GM21367 (cell line): ENCODE measurements around the gene TIFAB.

ENCODE experiments used
- ATAC-seq: cut with Tn5 transposase; IDR thresholded peaks from one replicate; pipeline ENCODE4 v1.9.1; 2021; ENCODE audit not compliant: unreplicated experiment

The TIFAB gene

DNA sequence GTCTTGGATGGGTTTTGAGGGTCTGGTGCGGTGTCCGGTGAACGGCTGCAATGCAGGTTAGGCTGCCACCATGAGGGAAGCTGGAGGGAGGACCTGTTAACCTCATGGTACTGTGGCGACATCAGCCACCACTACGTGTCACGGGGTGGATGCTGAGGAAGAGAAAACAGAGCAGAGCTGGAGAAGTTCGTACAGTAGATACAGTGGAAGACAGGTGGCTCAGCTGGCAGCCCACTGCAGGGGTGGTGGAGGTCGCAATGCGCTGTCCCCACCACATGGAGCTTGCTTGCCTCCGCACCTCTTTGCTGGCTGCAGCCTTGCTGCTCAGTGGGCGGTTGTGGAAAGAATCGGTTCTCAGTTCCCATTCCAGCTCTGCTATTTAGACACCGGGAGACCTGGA, 7.8 kb downstream of the TIFAB start:
- no peak for ATAC-seq

- no peak for ATAC-seq
These were observed 8.8 kb downstream of the TIFAB start for GRCh38 chr5:135443161-135443960.

DNA sequence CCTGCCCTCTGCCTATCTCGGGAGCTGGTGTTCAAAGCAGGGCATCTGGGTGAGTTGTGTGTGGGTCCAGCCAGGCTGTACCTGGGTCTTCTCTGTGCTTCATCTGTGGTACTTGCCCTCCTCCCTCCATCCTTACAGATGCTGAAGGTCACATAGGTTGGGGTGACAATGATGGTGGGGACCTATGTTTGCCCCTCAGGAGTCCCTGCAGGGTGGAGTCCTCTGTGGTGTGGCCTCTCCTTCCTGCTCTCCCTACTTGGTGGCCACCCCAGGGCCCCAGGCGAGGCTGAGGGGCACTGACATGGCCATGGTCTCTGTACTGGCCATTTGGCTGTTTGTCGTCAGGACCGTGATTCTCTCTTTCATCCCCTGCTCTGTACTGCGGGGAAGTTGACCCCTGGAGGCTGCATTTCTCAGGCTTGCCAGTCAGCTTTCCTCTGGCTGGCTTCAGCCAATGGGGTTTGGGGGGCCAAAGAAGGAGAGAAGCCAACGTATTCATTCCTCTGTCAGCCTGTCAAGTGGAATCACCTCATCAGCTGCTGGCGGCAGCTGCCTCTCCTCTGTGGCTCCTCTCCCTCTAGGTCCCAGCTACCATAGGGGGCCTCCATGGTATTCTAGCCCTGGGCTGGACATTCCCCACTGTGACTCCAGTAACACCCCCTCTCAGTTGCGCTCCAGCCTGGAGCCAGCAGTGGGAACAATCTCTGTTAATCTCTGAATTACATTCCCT, 9.6 kb downstream of the TIFAB start:
- ATAC-seq = no peak

DNA sequence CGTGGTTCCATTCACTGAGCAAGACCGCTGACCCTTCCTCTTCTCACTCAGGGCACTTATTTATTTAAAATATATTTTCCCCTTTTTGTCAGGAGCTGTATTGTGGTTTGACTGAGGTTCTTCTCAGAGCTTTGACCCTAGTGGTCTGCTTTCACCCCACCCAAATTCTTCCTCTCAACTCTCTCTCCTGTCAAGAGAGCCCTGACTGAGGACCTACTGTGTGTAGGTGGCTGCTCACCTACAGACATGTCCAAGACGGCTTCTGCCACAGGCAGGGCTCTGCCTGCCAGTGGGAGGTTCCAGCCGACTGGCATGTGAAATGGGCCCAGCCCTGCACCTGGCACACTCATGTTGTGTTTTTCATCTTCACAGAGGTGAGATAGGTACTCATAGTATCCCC, 10.2 kb downstream of the TIFAB start:
- ATAC-seq = no peak

GRCh38 chr5:135441350-135441831, 10.8 kb downstream of the TIFAB start:
- no peak for ATAC-seq

GRCh38 chr5:135440916-135441315, 11.2 kb downstream of the TIFAB start:
- no peak for ATAC-seq

DNA sequence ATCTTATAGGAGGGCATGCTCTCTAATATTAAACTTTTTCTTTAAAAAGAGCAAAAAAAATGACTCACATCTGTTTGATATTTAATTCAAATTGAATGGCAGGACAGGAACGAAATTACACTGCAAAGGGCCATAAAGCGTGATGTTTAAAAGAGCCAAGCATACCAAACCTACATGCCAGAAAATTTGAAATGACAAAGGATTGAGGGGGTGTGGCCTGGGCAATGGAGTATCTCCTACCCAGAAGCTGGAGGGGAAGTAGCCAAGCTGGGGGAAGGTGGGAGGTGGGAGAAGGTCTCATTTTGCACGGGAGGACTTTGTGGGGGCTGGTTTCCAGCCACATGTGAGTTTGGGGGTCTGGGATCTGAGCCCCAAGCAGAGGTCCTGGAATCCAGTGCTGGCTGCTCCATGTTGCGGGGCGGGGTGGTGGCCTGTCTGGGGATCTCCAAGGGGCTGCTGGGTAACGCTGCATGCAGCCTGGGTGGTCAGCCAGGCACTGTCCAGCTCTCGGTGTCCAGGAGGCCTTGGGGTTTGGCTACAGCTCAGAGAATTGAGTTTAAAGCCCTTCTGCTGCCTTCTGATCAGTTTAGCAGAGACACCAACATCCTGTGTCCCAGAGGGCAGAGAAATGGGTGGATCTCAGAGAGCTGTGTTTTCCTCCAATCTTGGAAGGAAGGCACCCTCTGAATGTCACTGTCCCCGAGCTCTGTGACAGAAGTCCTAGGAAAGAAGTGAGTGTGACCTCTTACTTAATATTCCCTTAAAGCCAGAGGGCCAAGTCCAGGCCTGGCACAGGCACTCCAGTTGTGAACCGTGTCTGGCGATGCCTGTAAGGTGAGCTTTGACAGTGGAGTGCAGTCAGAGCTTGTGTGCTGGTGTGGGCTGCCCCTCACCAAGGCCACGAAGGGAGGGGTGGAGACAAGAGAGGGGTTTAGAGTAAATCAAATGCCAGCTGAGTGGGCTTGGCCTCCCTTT, 12.6 kb downstream of the TIFAB start:
- ATAC-seq = no peak

GRCh38 chr5:135438636-135439221, 13.4 kb downstream of the TIFAB start:
- ATAC-seq = no peak

DNA sequence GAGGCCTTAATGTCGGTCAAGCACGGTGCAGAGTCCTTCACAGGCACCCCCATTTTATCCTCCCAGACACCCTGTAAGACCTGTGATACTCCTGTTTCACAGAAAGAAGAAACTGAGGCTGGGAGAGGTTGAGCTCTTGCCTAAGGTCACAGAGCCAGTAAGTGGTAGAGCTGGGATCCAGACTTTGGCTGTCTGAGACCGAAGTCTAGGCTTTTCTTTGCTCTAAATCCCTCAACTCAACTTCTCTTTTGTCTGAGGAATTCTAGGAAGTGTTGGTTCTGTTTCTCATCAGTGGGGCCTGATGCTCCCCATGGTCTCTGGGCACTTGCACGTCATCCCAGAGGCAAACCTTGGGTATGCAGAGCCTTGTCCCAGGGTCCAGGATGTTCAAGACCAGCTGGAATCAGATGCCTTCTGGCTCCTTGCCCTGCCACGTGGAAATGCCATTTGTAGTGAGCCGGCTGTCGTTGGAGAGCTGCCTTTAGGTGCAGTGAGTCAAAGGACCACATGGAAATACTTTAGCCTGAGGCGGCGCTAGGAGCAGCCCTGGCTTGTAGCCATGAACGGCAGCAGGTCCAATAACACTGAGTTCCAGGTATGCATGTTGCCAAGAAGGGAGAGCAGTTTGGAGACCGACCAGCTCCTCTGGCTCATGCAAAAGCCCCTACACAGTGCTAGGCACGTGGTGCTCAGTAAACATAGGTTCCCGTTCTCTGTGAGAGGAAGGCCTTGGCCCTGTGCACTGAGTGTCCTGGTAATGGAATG, 14.2 kb downstream of the TIFAB start:
- no peak for ATAC-seq

DNA sequence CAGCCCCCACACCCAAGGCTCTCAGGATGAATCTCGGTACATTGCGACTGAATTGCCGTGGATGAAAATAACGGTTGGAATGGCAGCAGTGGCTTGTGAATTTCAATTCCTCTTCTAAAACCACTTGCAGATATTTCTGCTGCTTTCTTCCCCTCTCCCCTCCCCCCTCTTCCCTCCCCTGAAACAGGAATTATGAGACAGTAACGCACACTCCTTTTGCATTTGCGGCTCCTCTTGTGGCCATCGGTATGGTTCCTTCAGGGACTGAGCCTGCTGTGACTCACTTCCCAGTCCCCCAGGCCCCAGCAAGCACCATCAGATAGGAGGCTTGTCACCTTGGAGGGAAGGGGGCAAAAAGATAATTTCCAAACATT, 14.7 kb downstream of the TIFAB start:
- ATAC-seq = no peak

DNA sequence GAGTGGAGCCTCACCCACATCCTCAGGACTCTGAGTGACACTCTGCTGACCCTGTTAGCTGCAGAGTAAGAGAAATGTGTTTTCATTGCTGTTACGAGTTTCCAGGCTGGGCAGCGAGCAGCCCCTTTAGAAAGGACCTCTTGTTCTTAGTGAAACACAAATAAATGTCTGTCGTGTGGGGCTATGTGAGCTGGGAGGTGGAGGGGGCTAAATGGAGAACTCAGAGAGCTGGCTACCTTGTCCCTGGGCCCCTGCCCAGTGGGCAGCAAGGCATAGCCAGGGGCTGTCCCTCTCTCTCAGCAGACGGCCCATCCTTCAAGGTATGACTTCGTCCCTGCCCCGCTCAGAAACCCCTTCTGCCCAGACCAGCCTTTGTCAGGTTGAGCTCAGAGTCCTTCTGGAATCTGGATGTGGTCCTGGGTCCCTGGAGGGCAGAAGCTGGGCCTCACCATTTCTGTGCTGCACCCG, 15.2 kb downstream of the TIFAB start:
- no peak for ATAC-seq

DNA sequence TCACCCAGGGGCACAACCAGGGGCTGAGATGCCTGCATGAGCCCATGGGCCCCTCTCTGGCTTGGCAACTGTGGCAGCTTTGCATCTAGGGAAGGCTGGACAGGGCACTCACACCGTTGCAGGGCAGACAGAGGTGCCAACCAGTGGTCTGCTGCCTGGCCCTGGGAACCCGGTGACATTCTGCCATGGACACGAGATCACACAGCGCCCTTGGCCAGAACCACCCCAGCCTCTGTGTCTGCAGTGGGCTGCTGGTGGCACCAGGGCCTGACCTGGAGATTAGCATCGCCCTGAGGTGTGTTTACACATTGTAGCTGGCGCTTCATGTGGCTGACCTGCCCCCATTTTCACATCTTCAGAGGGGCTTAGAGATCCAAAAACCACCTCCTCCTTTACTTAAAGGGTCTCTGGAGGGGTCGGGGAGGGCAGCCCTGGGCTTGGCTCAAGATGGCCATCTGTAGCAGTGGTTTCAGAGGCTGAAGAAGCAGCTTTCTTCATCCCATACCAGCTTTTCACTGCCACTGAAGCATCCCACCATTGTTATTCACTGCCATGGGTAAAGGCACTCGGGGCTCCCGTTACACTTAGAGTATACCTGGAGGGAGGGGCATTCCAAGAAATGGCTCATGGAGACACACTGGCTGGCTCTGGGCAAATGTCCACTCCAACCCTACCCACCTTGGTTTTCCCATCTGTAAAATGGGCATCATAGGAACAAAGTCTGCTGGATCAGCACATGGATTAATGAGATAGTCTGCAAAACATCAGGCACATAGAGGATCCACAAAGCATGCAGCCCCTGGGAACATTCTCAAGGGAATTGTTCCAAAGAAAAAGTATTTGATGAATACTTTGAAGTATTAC, 16.5 kb downstream of the TIFAB start:
- no peak for ATAC-seq

- no peak for ATAC-seq
These were observed 17.3 kb downstream of the TIFAB start for GRCh38 chr5:135434591-135435466.

DNA sequence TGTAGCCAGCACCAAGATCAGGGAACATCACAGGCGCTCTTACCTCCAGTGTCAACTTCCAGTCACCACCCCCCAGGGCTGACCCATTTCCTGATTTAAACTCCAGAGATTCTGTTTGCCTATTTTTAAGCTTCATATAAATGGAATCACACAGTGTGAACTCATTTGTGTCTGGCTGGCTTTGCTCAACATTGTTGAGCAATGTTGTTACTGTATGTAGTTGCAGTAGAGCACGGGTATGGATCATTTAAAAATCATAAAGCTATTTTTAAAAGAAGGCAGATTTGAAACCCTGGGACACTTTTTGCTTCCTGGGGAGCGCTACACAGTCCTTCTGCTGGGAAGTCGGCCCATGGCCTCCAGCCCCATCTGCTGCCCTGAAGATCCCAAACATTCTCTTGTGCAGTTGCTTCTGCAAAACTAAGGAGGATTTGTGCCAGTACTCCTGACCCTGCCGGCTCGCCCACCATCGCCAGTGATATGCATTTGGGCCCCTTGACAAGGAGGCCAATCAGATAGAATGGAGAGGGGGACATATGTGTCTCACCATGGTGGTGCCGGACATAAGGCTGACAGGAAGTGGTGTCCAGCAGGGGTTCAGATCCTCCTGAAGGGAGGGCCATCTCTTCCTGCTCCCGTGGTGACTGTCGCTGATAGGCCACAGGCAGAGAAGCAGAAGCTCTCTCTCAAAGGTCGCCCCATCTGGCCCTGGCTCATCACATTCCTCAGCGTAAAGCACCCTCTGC, 18.3 kb downstream of the TIFAB start:
- ATAC-seq = no peak

- no peak for ATAC-seq
These were observed 20.0 kb downstream of the TIFAB start for GRCh38 chr5:135432113-135432512.

DNA sequence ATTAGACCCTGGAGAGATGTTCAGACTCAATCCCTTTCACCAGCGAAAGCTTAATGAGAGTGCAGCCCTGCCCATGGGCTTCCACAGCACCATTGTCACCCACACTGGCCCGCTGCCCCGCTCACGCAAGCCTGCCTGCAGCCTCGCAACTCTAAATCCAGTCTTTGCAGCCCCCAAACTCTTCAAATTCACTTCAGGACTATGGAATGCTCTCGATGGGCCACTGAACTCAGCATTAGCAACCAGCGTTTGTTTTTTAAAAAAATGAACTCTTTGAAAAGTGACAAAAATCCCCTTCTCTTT, 22.1 kb downstream of the TIFAB start:
- ATAC-seq = no peak

- no peak for ATAC-seq
These were observed 22.6 kb downstream of the TIFAB start for GRCh38 chr5:135429301-135430134.
